HEK293T (cell line): ENCODE measurements around the gene CAMK2A.

Experiments used
- CTBP1 ChIP-seq: fragments of 450-650 bp; IDR thresholded peaks from 2 replicates; pipeline ENCODE4 v1.6.1; 2016; ENCODE audit warnings: borderline replicate concordance
- FOXA1 ChIP-seq: fragments of 450-650 bp; IDR thresholded peaks from 2 replicates; pipeline ENCODE4 v1.6.1; 2016; ENCODE audit warnings: mild to moderate bottlenecking
- HDGF ChIP-seq: fragments of 450-650 bp; IDR thresholded peaks from 2 replicates; pipeline ENCODE4 v1.6.1; 2017; ENCODE audit warnings: antibody characterized with exemption, borderline replicate concordance
- NFRKB ChIP-seq: fragments of 450-650 bp; IDR thresholded peaks from 2 replicates; pipeline ENCODE4 v1.6.1; 2016; ENCODE audit warnings: mild to moderate bottlenecking, moderate library complexity
- ZNF384 ChIP-seq: fragments of 450-650 bp; IDR thresholded peaks from 2 replicates; pipeline ENCODE4 v1.6.1; 2016

GRCh38 chr5:150274811-150275210 lies 14.8 kb downstream of the CAMK2A start:
- TF ChIP-seq ZNF384: no peak
- TF ChIP-seq FOXA1: no peak
- TF ChIP-seq NFRKB: no peak
- no peak for TF ChIP-seq HDGF
- TF ChIP-seq CTBP1: no peak
